ENCODE results near the gene NECAP2. TPM values are rescaled to one million over a fixed set of nuclear protein-coding genes. Genes with fewer than 3 reads are reported as not detected.
"Not testable (repeated sequence)": the region's sequence is repeated elsewhere in the genome, so short reads cannot be mapped to it uniquely, and the experiment has no call there.

NECAP2 gene
- polyA plus RNA-seq, 2 of the 4 experiments (the other 2 are of a cell fraction), result 29.7 to 38.5 TPM

DNA sequence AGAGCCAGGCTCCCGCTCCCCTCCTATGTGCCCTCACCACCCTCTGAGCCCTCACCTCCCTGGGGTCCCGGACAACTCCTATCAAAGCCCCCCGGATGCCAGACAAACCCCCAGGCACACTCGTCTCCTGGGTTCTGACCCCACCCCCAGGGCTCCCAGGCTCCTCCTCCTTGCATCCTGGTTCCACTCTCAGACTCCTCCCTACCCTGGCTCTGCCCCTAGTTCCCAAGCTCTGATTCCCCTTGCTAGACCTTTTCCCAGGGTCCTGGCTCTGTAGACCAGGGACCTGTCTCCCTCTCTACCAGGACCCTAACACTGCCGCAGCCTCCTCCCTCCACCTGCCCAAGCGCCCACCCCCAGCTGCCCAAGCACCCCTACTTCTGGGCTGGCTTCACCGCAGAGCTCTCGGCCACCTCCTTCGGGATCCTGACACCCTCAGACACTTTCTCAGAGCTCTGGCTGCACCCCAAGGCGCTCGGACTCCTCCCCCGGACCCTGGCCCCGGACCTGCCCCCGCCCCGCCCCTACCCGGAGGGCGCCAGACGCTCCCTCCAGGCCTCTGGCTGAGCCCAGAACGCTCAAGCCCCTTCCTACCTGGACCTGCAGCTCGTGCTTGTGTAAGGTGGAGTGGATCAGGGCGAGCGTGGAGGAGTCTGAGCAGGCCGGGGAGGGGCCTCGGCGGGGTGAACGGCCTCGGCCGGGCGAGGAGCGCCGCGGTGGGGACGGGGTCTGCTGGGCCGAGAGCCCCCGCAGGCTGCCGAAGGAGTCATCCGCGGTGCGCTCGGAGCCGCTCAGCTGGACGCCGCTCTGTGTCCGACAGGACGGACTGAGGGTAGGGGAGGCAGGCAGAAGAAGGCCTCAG lies 43.3 kb downstream of the NECAP2 start:
- peak in 1 of 2 experiments; percentile 63; a peak in 3 of 6 replicates for ATAC-seq
- CTCF ChIA-PET, result interaction anchor here (1.1 kb wide), 1 partner anchor 44 kb away, joined by 3 read pairs; no protein-coding TSS in a partner anchor
- H3K9me3 ChIP-seq; H3K27ac ChIP-seq; H3K4me1 ChIP-seq; FAIRE-seq; POLR2A ChIA-PET; H3K4me3 ChIP-seq; H3K4me2 ChIP-seq; DNase-seq (ENCODE audit: low read depth in 1 of 2, low spot score in 1 of 2): not testable (repeated sequence)
- WGBS (ENCODE audit: missing lambda C conversion rate), result 96% methylated on average over 22 of the region's 45 CpGs

DNA sequence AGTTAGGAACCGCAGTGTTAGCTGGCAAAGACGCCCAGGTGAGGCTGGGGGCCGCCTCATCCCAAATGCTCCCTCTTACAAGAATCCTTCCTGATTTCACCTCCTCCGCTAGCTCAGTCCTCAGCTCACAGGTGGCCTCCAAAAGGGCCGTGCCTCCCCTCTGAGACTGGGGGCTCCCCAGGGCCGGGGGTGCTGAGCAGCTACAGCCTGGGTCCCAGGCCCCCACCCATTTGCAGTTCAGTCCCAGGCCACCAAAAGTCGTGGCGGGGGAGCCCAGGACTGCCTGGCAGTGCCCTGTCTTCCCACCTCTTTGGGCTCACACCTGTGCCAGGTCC lies 43.9 kb downstream of the NECAP2 start:
- Histone ChIP-seq H3K4me3 (no peak overlapping the region), H3K27ac (no peak overlapping the region), H3K4me1 (no peaks in the 10 kb centered on the region), H3K4me2 (no peak overlapping the region), H3K9me3 (no peaks in the 10 kb centered on the region)
- FAIRE-seq (no peak), ATAC-seq (no peak; a peak in 1 of 6 replicates), DNase-seq (ENCODE audit: low read depth in 1 of 2, low spot score in 1 of 2) (no peak)
- 92% methylated on average over 6 of the region's 8 CpGs for WGBS (ENCODE audit: missing lambda C conversion rate)
- TF ChIP-seq, protein P1, sequence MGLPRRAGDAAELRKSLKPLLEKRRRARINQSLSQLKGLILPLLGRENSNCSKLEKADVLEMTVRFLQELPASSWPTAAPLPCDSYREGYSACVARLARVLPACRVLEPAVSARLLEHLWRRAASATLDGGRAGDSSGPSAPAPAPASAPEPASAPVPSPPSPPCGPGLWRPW (IDR thresholded peaks at IDR 0.05), result no peak
- TF ChIP-seq, protein P2, sequence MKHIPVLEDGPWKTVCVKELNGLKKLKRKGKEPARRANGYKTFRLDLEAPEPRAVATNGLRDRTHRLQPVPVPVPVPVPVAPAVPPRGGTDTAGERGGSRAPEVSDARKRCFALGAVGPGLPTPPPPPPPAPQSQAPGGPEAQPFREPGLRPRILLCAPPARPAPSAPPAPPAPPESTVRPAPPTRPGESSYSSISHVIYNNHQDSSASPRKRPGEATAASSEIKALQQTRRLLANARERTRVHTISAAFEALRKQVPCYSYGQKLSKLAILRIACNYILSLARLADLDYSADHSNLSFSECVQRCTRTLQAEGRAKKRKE (CRISPR knock-in tag; IDR thresholded peaks at IDR 0.05; ENCODE audit: low read depth), result no peak
- ChIA-PET POLR2A (no interaction called here), CTCF (no interaction called here)

DNA sequence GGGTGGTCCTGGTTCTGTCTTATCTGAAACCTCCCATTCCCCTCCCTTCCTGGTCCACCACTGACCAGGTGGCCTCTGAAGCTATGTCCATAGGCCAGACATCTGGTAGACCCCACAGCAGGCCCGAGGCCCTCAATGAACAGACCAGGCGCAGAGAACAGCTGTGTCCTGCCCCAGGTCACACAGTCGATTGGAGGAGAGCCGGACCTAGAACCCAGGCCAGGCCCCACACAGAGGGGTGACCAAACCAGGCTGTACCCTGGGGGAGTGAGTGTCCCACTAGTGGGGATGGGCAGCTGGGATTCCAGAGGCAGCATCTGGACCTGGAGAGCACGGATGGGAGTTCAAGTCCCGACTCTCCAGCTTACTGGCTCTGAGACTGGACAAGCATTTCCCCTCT lies 44.4 kb downstream of the NECAP2 start:
- CTCF ChIA-PET, result no interaction called here
- POLR2A ChIA-PET, result no interaction called here
- no peaks in the 10 kb centered on the region for H3K9me3 ChIP-seq
- TF ChIP-seq ZNF302 (CRISPR knock-in tag; IDR thresholded peaks at IDR 0.05) (no peak), RFX5 (IDR thresholded peaks at IDR 0.05) (no peak), TFCP2L1 (CRISPR knock-in tag; IDR thresholded peaks at IDR 0.05) (no peak), EHF (CRISPR knock-in tag; IDR thresholded peaks at IDR 0.05) (no peak), FOSL2 (IDR thresholded peaks at IDR 0.05) (no peak), FOSL2 (CRISPR knock-in tag; IDR thresholded peaks at IDR 0.05) (no peak), KDM5A (IDR thresholded peaks at IDR 0.05) (no peak), FOXS1 (CRISPR knock-in tag; IDR thresholded peaks at IDR 0.05) (no peak), HDAC2 (IDR thresholded peaks at IDR 0.05) (no peak), SMC3 (IDR thresholded peaks at IDR 0.05) (no peak), CHD2 (IDR thresholded peaks at IDR 0.05; ENCODE audit: low read length, partially characterized antibody) (no peak), EHMT2 (IDR thresholded peaks at IDR 0.05; ENCODE audit: low read depth) (no peak), ESRRA (IDR thresholded peaks at IDR 0.05; ENCODE audit: borderline replicate concordance, low read length) (no peak)
- TF ChIP-seq, protein P3, sequence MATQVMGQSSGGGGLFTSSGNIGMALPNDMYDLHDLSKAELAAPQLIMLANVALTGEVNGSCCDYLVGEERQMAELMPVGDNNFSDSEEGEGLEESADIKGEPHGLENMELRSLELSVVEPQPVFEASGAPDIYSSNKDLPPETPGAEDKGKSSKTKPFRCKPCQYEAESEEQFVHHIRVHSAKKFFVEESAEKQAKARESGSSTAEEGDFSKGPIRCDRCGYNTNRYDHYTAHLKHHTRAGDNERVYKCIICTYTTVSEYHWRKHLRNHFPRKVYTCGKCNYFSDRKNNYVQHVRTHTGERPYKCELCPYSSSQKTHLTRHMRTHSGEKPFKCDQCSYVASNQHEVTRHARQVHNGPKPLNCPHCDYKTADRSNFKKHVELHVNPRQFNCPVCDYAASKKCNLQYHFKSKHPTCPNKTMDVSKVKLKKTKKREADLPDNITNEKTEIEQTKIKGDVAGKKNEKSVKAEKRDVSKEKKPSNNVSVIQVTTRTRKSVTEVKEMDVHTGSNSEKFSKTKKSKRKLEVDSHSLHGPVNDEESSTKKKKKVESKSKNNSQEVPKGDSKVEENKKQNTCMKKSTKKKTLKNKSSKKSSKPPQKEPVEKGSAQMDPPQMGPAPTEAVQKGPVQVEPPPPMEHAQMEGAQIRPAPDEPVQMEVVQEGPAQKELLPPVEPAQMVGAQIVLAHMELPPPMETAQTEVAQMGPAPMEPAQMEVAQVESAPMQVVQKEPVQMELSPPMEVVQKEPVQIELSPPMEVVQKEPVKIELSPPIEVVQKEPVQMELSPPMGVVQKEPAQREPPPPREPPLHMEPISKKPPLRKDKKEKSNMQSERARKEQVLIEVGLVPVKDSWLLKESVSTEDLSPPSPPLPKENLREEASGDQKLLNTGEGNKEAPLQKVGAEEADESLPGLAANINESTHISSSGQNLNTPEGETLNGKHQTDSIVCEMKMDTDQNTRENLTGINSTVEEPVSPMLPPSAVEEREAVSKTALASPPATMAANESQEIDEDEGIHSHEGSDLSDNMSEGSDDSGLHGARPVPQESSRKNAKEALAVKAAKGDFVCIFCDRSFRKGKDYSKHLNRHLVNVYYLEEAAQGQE (IDR thresholded peaks at IDR 0.05), result no peak
- TF ChIP-seq, protein P4, sequence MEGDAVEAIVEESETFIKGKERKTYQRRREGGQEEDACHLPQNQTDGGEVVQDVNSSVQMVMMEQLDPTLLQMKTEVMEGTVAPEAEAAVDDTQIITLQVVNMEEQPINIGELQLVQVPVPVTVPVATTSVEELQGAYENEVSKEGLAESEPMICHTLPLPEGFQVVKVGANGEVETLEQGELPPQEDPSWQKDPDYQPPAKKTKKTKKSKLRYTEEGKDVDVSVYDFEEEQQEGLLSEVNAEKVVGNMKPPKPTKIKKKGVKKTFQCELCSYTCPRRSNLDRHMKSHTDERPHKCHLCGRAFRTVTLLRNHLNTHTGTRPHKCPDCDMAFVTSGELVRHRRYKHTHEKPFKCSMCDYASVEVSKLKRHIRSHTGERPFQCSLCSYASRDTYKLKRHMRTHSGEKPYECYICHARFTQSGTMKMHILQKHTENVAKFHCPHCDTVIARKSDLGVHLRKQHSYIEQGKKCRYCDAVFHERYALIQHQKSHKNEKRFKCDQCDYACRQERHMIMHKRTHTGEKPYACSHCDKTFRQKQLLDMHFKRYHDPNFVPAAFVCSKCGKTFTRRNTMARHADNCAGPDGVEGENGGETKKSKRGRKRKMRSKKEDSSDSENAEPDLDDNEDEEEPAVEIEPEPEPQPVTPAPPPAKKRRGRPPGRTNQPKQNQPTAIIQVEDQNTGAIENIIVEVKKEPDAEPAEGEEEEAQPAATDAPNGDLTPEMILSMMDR (IDR thresholded peaks at IDR 0.05), result no peak
- TF ChIP-seq, protein P5, sequence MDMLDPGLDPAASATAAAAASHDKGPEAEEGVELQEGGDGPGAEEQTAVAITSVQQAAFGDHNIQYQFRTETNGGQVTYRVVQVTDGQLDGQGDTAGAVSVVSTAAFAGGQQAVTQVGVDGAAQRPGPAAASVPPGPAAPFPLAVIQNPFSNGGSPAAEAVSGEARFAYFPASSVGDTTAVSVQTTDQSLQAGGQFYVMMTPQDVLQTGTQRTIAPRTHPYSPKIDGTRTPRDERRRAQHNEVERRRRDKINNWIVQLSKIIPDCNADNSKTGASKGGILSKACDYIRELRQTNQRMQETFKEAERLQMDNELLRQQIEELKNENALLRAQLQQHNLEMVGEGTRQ (IDR thresholded peaks at IDR 0.05), result no peak
- TF ChIP-seq, protein P1 (IDR thresholded peaks at IDR 0.05), result no peak
- no peaks in the 10 kb centered on the region for H3K4me1 ChIP-seq
- 100% methylated on average over 4 of the region's 6 CpGs for WGBS (ENCODE audit: missing lambda C conversion rate)
- FAIRE-seq (no peak), DNase-seq (ENCODE audit: low read depth in 1 of 2, low spot score in 1 of 2) (no peak), ATAC-seq (no peak)
- H3K4me3 ChIP-seq, result no peak overlapping the region
- no peak overlapping the region for H3K4me2 ChIP-seq
- H3K27ac ChIP-seq, result no peak overlapping the region

DNA sequence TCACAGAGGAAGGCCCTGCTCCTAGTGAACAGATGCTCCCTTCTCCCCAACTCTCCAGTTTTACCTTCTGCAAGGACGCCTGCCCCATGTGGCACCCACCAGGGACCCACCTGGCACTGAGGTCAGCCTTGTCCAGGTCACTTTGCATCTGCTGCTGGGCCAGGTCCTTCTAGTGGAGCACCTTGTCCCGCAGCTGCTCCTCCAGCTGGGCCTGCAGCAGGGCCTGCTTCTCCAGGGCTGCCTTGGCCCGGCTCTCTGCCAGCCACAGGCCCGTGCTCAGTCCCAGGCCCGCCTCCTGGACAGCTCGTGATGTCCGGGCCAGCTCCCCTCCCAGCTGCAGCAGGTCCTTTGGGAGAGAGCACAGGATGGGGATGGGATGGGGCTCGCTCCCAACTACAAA lies 45.8 kb downstream of the NECAP2 start:
- CTCF ChIA-PET; ATAC-seq; H3K9me3 ChIP-seq; POLR2A ChIA-PET; H3K27ac ChIP-seq; H3K4me2 ChIP-seq; DNase-seq (ENCODE audit: low read depth in 1 of 2, low spot score in 1 of 2); H3K4me3 ChIP-seq; FAIRE-seq; H3K4me1 ChIP-seq: not testable (repeated sequence)
- 100% methylated on average over 1 of the region's 8 CpGs for WGBS (ENCODE audit: missing lambda C conversion rate)

DNA sequence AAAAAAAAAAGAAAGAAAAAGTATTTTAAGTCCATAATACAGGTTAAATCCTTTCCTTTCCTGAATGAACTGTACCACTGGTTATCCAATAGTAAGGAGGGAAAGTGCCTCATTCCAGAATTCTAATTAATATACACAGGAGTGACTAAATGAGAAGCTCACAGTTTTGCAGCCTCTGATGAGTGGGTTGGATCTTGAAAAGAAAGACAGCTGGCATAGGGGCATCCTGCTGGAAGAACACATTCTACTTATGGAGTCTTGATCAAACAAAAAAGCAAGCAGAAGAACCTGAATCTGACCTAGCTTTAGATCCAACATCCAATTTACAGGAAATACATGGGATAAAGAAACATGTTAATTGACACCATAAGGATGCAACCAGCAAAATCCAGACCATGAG lies 46.5 kb downstream of the NECAP2 start:
- DNase-seq (ENCODE audit: low read depth in 1 of 2, low spot score in 1 of 2); ATAC-seq; H3K4me2 ChIP-seq; H3K27ac ChIP-seq; POLR2A ChIA-PET; CTCF ChIA-PET; H3K4me3 ChIP-seq; FAIRE-seq; H3K4me1 ChIP-seq; H3K9me3 ChIP-seq: not testable (repeated sequence)

Measured in A549 (cell line).